Esophagus squamous epithelium (tissue), 5 donors: ENCODE results near the gene NENF. TPM values are rescaled to one million over a fixed set of nuclear protein-coding genes. Genes with fewer than 3 reads are reported as not detected.
"Not testable (repeated sequence)": the region's sequence is repeated elsewhere in the genome, so short reads cannot be mapped to it uniquely, and the experiment has no call there.

Experiments
- DNase-seq: peaks from one replicate; lab custom pipeline; 2025; lab: John Stamatoyannopoulos, UW
- H3K27ac ChIP-seq, 4 donors: fragments of 200-600 bp; sonication (generic); one replicate each; pipeline ENCODE4 v1.5.1; 2016 to 2019; ENCODE audit warnings: mild to moderate bottlenecking in 1 of 4
- H3K27me3 ChIP-seq, 4 donors: fragments of 200-600 bp; sonication (generic); 1 replicate in 3 of 4; 2 replicates in 1 of 4; pipeline versions ENCODE4 v1.5.1 to v1.6.0; 2017 to 2021; ENCODE audit warnings: antibody characterized with exemption in 1 of 4
- H3K36me3 ChIP-seq, 3 donors: fragments of 200-600 bp; sonication (generic); one replicate each; pipeline ENCODE4 v1.5.1; 2016 to 2019
- H3K4me1 ChIP-seq, 3 donors: fragments of 200-600 bp; sonication (generic); one replicate each; pipeline ENCODE4 v1.5.1; 2017 to 2019
- H3K4me3 ChIP-seq, 4 donors: fragments of 200-600 bp; sonication (generic); 1 replicate in 3 of 4; 2 replicates in 1 of 4; pipeline ENCODE4 v1.5.1; 2016 to 2019; ENCODE audit warnings: mild to moderate bottlenecking in 2 of 4, moderate library complexity in 1 of 4
- H3K9me3 ChIP-seq, 3 donors: fragments of 200-600 bp; sonication (generic); one replicate each; pipeline ENCODE4 v1.5.1; 2016 to 2019
- CTCF ChIP-seq, 6 experiments: fragments of 450-650 bp in 4 of 6; fragments of 200-600 bp in 2 of 6; sonication (generic) in 2 of 6; IDR thresholded peaks; one replicate each; pipeline ENCODE4 v1.5.1; 2016 to 2019; ENCODE audit warnings: antibody characterized with exemption in 6 of 6, mild to moderate bottlenecking in 4 of 6, moderate library complexity in 4 of 6
- POLR2A ChIP-seq, 4 donors: fragments of 450-650 bp; IDR thresholded peaks; one replicate each; pipeline ENCODE4 v1.6.1; 2017; ENCODE audit warnings: antibody characterized with exemption in 4 of 4, mild to moderate bottlenecking in 4 of 4, moderate library complexity in 3 of 4
- WGBS, 2 donors: methylation state at CpG; one replicate each; pipeline ENCODE4 v1.1.5; 2018; 5-methylcytosine and 5-hydroxymethylcytosine counted together
- intact Hi-C: fragments of 100-400 bp; cut with DNase I; formaldehyde crosslinking; loops from one replicate; pipeline ENCODE4 v1.15.0; 2022
- total RNA-seq, 4 donors: library from RNA; depleted of rRNA; stranded (reverse); fragments of >200 nt; gene quantifications; one replicate each; pipeline ENCODE4 v1.1.0, GENCODE V29; 2016
- donor health status: DM: yes; HTN: yes; CAD: no.

Gene NENF
- total RNA-seq, 4 donors from 2014 or later = 31.0 to 65.8 (median 42.0) TPM

- WGBS, 2 donors = 16 to 24% methylated on average over 5 to 6 of the region's 15 CpGs
- H3K4me3 ChIP-seq = peak overlapping the region in 2 of 4 donors; percentile 1 to 35
- peak overlapping the region; percentile 73 to 93 (median 88) for H3K27ac ChIP-seq
- no peaks in the 10 kb centered on the region for H3K36me3 ChIP-seq
- TF ChIP-seq CTCF (IDR thresholded peaks at IDR 0.05) = no peak
- TF ChIP-seq POLR2A (IDR thresholded peaks at IDR 0.05) = peak in 1 of 4 donors; percentile 7
- H3K27me3 ChIP-seq = no peaks in the 10 kb centered on the region
- H3K4me1 ChIP-seq = peaks cover 0 to 39% (median 15%) of the 10 kb centered on the region in 3 donors
- no peak for DNase-seq
- no peaks in the 10 kb centered on the region for H3K9me3 ChIP-seq
- intact Hi-C loops = loop anchor here (10.0 kb wide), 1 partner anchor 135 kb away; the partner anchor contains the start of gene ATF3
Measured at GRCh38 chr1:212470059-212470458, 37.3 kb downstream of the NENF start.

DNA sequence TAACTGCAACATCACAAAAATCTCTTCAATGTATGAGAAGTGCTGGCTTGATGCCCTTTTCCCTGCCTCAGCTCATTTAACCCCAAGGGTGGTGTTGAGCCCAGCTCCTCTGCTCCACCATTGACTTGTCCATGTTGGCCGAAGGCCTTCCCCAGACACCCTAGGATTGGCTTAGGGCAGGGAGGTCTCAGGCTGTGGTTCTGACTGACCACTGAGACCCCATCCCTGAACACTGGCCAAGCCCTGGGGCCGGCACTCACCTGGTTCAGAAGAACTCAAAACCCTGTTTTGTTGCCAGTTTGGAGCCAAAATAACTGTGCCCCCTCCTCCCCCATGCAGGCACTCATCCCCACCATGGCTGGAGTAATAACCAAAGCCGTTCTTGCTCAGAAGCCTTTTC lies 38.6 kb downstream of the NENF start:
- intact Hi-C loops = loop anchor here (10.0 kb wide), 1 partner anchor 134 kb away; the partner anchor contains the start of gene ATF3
- TF ChIP-seq POLR2A (IDR thresholded peaks at IDR 0.05) = no peak
- TF ChIP-seq CTCF (IDR thresholded peaks at IDR 0.05) = no peak
- Histone ChIP-seq H3K9me3 (no peaks in the 10 kb centered on the region), H3K4me3 (no peak overlapping the region), H3K27me3 (no peaks in the 10 kb centered on the region), H3K27ac (no peak overlapping the region), H3K36me3 (no peaks in the 10 kb centered on the region), H3K4me1 (peaks cover 0 to 38% (median 15%) of the 10 kb centered on the region in 3 donors)
- DNase-seq = no peak
- WGBS, 2 donors = 96 to 100% methylated on average over 1 to 3 of the region's 3 CpGs

GRCh38 chr1:212471891-212472675 lies 39.4 kb downstream of the NENF start:
- intact Hi-C loops = loop anchor here (10.0 kb wide), 1 partner anchor 133 kb away; the partner anchor contains the start of gene ATF3
- WGBS, 2 donors = 92% methylated on average over 13 to 15 of the region's 17 CpGs

GRCh38 chr1:212473729-212474128 lies 41.0 kb downstream of the NENF start:
- 85 to 86% methylated on average over 4 to 9 of the region's 9 CpGs for WGBS, 2 donors
- DNase-seq = no peak
- Histone ChIP-seq H3K27me3 (peaks cover 0 to 5% (median 0%) of the 10 kb centered on the region in 4 donors), H3K27ac (no peak overlapping the region), H3K36me3 (no peaks in the 10 kb centered on the region), H3K9me3 (no peaks in the 10 kb centered on the region), H3K4me1 (peaks cover 0 to 33% (median 21%) of the 10 kb centered on the region in 3 donors), H3K4me3 (no peak overlapping the region)
- TF ChIP-seq POLR2A (IDR thresholded peaks at IDR 0.05) (no peak), CTCF (IDR thresholded peaks at IDR 0.05) (no peak)
- intact Hi-C loops = loop anchor here (10.0 kb wide), 1 partner anchor 131 kb away; the partner anchor contains the start of gene ATF3

More at GRCh38 chr1:212471891-212472675, 39.4 kb downstream of the NENF start:
- Histone ChIP-seq H3K9me3 (no peaks in the 10 kb centered on the region), H3K4me1 (peaks cover 0 to 33% (median 15%) of the 10 kb centered on the region in 3 donors), H3K27me3 (no peaks in the 10 kb centered on the region), H3K36me3 (no peaks in the 10 kb centered on the region), H3K4me3 (no peak overlapping the region), H3K27ac (no peak overlapping the region)
- TF ChIP-seq POLR2A (IDR thresholded peaks at IDR 0.05) (no peak), CTCF (IDR thresholded peaks at IDR 0.05) (no peak)
- no peak for DNase-seq

DNA sequence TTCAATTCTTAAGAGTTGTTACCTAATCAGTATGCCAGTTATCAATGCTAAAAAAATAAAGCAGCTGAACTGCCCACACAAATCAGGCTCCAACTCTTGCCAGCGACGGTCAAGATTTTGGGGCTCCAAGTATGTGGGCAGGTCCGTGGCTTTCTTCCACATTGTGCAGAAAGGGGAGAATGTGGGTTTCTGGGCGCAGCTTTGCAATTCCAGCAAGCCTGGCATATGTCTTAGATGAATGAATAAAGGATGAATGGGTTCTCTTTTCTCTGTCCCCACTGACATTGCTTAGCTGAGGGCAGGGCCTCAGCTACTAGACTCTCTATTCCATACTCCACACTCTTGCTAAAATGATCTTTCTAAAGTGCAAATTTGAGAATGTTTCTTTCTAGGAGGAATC lies 42.4 kb downstream of the NENF start:
- intact Hi-C loops = loop anchor here (10.0 kb wide), 1 partner anchor 130 kb away; the partner anchor contains the start of gene ATF3
- no peak overlapping the region for H3K4me3 ChIP-seq
- H3K36me3 ChIP-seq = no peaks in the 10 kb centered on the region
- no peak for DNase-seq
- peaks cover 0 to 8% (median 0%) of the 10 kb centered on the region in 4 donors for H3K27me3 ChIP-seq
- H3K9me3 ChIP-seq = no peaks in the 10 kb centered on the region
- H3K4me1 ChIP-seq = peaks cover 0 to 21% (median 12%) of the 10 kb centered on the region in 3 donors
- 76 to 88% methylated on average over 4 of the region's 4 CpGs for WGBS, 2 donors
- TF ChIP-seq POLR2A (IDR thresholded peaks at IDR 0.05) (no peak), CTCF (IDR thresholded peaks at IDR 0.05) (no peak)
- no peak overlapping the region for H3K27ac ChIP-seq

GRCh38 chr1:212475831-212476230 lies 43.1 kb downstream of the NENF start:
- not testable (repeated sequence) for H3K36me3 ChIP-seq, H3K27ac ChIP-seq, H3K9me3 ChIP-seq, DNase-seq, H3K27me3 ChIP-seq, H3K4me3 ChIP-seq
- WGBS, 2 donors = 80 to 86% methylated on average over 3 of the region's 3 CpGs
- intact Hi-C loops = loop anchor here (10.0 kb wide), 1 partner anchor 129 kb away; the partner anchor contains the start of gene ATF3
- H3K4me1 ChIP-seq = peaks cover 0 to 14% (median 6%) of the 10 kb centered on the region in 3 donors
